GM13977 (cell line): ENCODE results near the gene KRR1.
A peak's percentile ranks its signal among the peaks of the same experiment; 100 is the strongest.

ENCODE experiments used
- DNase-seq: peaks from one replicate; pipeline ENCODE4 v3.0.0; 2012; ENCODE audit warnings: low spot score
- CTCF ChIP-seq: IDR thresholded peaks from 2 replicates; pipeline ENCODE4 v1.5.1; 2012; ENCODE audit warnings: mild to moderate bottlenecking, control low read depth; ENCODE audit not compliant: insufficient read depth; ENCODE audit errors: extremely low read depth, missing control alignments
- in situ Hi-C: fragments of 300-500 bp; cut with MboI; formaldehyde crosslinking; loops from one replicate; pipeline ENCODE4 v1.12.0; 2022; ENCODE audit warnings: low sequenced_read_pairs, low pct_unique_long_range_greater_than_20kb, mixed read lengths, inconsistent platforms; ENCODE audit not compliant: unreplicated experiment

The KRR1 gene

GRCh38 chr12:75508159-75508558 is 3.2 kb downstream of the KRR1 start:
- no peak for TF ChIP-seq CTCF
- DNase-seq = no peak
- in situ Hi-C loops = loop anchor here (10.0 to 25.0 kb wide), 2 partner anchors 173 to 954 kb away; partner anchors contain the start of genes CAPS2 and GLIPR1L1

DNA sequence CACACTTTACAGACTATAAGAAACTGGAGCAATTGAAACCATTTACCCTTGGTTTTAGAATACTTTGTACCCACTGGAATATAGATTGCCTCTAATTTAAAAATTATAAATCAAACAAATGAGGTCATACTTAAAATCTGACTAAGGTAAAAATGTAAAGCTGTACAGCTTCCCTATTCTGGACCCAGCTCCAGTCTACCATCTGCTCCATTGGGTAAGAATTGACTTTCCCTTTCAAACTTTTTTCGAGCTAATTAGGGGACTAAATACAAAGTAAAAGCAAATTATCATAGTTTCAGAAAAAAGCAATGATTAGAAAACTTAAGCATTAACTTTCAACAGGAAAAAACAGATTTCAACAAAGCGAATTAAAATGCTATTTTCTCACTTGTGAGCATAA is 4.3 kb downstream of the KRR1 start:
- no peak for DNase-seq
- in situ Hi-C loops = loop anchor here (10.0 to 25.0 kb wide), 2 partner anchors 172 to 955 kb away; partner anchors contain the start of genes CAPS2 and GLIPR1L1
- no peak for TF ChIP-seq CTCF

GRCh38 chr12:75505706-75506312 is 5.6 kb downstream of the KRR1 start:
- peak; percentile 54 for TF ChIP-seq CTCF
- DNase-seq = no peak
- in situ Hi-C loops = loop anchor here (10.0 to 25.0 kb wide), 2 partner anchors 171 to 956 kb away; partner anchors contain the start of genes CAPS2 and GLIPR1L1

GRCh38 chr12:75503866-75504265 is 7.5 kb downstream of the KRR1 start:
- DNase-seq = no peak
- in situ Hi-C loops = loop anchor here (10.0 to 25.0 kb wide), 2 partner anchors 169 to 958 kb away; partner anchors contain the start of genes CAPS2 and GLIPR1L1
- TF ChIP-seq CTCF = no peak

DNA sequence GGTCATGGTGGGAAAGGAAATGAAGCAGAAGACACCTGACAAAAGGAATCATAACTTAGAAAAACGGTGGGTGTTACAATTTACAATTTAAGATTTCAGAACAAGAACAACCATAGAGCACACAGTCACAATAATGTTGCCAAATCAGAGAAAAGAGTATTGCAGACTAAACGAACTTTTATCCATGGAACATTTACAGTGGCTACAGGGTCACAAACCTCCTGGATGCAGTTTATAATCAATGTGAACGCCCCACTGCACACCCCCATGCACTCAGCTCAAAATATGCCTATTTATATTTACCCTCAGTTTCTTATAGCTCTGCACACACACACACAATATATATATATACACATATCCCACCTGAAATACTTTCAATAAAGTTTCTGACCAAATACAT is 8.0 kb downstream of the KRR1 start:
- no peak for DNase-seq
- in situ Hi-C loops = loop anchor here (10.0 to 25.0 kb wide), 2 partner anchors 169 to 959 kb away; partner anchors contain the start of genes CAPS2 and GLIPR1L1
- no peak for TF ChIP-seq CTCF

DNA sequence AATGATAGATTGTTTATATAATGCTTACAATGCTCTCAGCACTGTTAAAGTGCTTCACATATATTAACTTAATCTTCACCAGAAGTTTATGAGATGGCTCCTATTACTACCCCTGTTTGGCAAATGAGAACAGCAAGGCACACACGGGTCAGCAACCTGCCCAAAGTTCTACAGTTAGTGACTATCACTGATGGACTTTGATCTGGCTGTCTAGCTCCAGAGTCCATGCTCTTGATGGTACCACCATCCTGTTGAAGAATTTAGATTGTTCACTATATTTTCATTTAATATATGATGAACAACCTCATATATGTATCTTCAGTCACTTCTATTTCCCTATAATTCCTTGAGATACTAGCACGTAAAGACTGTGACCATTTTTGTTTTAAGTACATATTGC is 20.2 kb downstream of the KRR1 start:
- no peak for TF ChIP-seq CTCF
- no peak for DNase-seq
- in situ Hi-C loops = no loop called here
